ENCODE measurements around the gene MACROD1. TPM values are rescaled to one million over a fixed set of nuclear protein-coding genes. Genes with fewer than 3 reads are reported as not detected.
A peak's percentile ranks its signal among the peaks of the same experiment; 100 is the strongest.

The MACROD1 gene
- total RNA-seq, 1 experiment from 2014 or later = 30.9 TPM

DNA sequence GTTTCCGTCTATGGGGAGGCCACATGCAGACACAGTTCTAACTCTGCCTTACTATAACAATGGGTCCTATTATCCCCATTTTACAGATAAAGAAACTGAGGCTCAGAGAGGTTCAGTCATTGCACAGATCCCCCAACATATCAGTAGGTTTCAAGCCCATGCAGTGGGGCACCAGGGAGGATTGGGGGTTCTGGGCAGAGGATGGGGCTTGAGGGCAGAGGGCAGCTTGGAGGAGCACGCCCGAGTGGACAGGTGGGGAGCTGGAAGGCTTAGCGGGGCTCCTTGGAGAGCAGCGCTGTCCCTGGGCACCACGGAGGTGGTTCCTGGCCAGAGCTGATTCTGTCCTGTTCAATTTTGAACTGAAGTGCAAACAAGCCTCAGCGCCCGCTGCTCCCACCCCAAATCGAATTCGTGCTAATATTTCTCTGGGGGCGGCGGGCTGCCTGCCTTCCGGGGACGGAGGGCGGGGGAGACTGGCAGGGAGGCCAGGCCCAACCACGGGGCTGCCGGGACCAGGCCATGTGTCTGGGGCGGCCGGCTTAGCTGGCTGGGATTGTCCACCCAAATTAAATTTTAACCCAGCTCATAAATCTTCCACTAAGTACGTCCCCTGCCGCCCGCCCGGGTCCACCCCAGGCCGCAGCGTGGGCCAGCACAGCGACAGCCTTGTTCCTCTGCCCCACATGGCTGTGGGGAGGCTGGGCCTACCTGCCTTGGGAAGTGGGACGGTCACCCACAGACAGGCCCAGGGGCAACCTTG lies 80.8 kb downstream of the MACROD1 start:
- no peaks in the 10 kb centered on the region for H3K36me3 ChIP-seq (replicated peaks; ENCODE audit: control insufficient read depth, insufficient read depth, low read length)
- H3K27me3 ChIP-seq (ENCODE audit: control insufficient read depth, insufficient read depth, low read length) = no peaks in the 10 kb centered on the region; the same call in 1 of the 2 replicates
- H3K4me3 ChIP-seq (ENCODE audit: insufficient read depth, low read depth, low read length) = no peak overlapping the region
- DNase-seq = peak; percentile 60

DNA sequence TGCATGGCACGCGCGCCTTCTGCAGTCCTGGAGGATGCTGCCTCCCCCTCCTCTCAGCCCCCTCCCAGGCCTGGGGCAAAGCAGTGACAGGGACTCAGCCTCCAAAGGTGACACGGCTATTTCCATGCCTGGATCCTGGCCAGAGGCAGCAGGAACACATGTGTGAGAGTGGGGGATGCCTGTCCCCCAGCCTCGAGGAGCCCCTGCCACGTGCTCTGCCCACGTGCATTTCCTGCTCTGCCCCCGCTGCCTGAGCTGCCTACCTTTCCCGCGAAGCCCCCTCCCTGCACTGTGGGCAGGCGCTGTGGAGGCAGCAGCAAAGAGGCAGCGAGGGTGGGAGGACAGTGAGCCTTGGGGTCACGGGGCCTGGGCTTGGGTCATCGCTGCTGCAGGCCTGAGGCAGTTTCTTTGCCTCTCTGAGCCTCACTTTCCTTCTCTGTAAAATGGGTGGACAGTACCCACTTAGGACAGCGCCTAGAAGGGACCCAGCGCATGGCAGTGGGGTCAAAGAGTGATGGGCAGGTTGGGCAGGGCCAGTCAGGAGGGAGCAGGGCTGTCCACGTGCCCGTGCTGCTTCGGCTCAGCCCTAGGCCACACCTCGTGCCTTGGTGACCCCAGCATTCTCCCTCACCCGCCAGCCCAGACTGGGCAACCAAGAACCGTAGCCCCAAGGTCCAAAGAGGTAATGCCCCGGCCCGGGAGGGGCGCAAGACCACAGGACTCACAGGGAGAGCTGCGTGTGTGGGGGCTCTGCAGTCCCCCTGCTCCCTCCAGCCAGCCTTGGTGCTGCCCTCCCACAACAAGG lies 81.6 kb downstream of the MACROD1 start:
- Histone ChIP-seq H3K27me3 (ENCODE audit: control insufficient read depth, insufficient read depth, low read length) (peaks cover 3% of the 10 kb centered on the region; the same call in 1 of the 2 replicates), H3K36me3 (replicated peaks; ENCODE audit: control insufficient read depth, insufficient read depth, low read length) (no peaks in the 10 kb centered on the region), H3K4me3 (ENCODE audit: insufficient read depth, low read depth, low read length) (no peak overlapping the region)
- no peak for DNase-seq

DNA sequence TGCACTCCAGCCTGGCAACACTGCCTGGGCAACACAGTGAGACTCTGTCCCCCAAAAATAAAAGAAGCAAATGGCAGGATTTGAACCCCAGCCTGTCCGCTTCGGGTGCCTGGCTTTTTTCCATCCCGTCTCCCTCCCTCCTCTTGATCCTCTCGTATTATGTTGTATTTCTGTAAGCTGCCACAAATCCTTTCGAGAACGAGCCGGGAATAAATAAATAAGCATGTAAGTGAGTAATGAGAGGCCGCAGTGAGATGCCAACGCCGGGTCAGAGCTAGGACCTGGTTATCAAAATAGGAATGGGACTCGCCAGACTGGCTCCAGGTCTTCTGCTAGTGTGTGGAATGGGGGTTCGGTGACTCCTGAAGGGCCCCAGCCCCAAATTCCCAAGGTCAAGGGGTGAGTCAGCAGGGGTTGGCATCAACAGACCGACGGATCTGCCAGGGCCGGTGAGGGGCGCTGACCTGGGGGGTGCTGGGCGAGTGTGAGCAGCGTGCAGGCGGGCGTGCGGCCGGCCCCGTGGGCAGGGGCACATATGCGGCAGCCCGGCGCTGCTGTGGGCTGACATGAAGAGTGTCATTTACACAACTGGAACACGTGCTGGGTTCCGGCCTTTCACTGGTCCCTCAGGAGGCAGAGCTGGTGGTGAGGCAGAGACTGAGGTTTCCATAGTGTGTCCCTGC lies 82.4 kb downstream of the MACROD1 start:
- H3K4me3 ChIP-seq (ENCODE audit: insufficient read depth, low read depth, low read length) = no peak overlapping the region
- no peak for DNase-seq
- H3K27me3 ChIP-seq (ENCODE audit: control insufficient read depth, insufficient read depth, low read length) = peaks cover 3% of the 10 kb centered on the region; the same call in 1 of the 2 replicates
- H3K36me3 ChIP-seq (replicated peaks; ENCODE audit: control insufficient read depth, insufficient read depth, low read length) = no peaks in the 10 kb centered on the region

DNA sequence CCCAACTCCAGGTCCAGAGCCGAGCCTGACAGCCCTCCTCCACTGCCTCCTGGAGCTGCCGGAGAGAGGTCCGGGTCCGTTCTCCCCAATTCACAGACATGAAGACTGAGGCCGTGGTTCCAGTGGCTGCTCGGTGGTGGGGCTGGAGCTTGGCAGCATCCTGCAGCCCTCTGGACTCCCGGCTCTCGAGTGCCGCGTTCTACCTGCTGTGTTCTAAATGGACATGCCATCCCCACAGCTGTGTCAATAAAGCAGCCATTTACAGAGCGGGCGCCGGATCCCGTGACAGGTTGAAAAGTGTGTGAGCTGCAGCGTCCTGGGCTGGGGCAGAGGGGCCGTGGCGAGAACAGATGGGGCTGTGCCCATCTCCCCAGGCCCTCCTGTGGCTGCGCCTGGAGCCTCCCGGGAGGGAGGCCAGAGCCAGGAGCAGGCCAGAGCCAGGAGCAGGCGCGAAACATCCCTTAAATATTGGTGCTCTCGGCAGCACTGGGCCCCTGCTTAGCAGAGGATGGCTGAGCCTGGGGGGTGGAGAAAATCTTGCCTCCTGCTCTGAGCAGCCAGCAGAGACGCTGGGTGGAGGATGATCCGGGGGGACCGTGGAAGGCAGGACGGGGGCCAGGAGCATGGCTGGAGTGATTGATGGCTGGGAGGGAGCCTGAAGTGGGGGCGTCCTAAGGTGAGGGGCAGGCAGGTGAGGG lies 84.0 kb downstream of the MACROD1 start:
- Histone ChIP-seq H3K27me3 (ENCODE audit: control insufficient read depth, insufficient read depth, low read length) (peaks cover 3% of the 10 kb centered on the region; the same call in 1 of the 2 replicates), H3K4me3 (ENCODE audit: insufficient read depth, low read depth, low read length) (no peak overlapping the region), H3K36me3 (replicated peaks; ENCODE audit: control insufficient read depth, insufficient read depth, low read length) (no peaks in the 10 kb centered on the region)
- DNase-seq = peak; percentile 71

DNA sequence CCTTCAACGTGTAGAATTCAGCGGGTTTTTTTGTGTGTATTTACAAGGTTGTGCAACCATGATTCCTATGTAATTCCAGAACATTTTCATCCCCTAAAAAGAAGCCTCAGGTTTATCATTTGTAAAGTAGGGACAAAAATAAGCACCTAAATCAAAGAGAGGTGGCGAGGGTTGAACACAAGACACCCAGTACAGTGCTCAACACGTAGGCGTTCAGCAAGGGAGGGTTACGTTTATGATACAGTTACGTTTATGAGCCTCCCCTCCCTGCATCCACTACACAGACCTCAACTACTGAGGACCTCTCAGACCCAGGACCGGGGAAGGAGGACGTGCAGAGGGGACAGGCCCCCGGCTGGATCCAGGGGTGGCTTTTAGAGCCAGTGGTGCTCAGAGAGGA lies 85.5 kb downstream of the MACROD1 start:
- H3K4me3 ChIP-seq (ENCODE audit: insufficient read depth, low read depth, low read length) = no peak overlapping the region
- no peaks in the 10 kb centered on the region for H3K36me3 ChIP-seq (replicated peaks; ENCODE audit: control insufficient read depth, insufficient read depth, low read length)
- H3K27me3 ChIP-seq (ENCODE audit: control insufficient read depth, insufficient read depth, low read length) = peaks cover 7% of the 10 kb centered on the region
- no peak for DNase-seq

DNA sequence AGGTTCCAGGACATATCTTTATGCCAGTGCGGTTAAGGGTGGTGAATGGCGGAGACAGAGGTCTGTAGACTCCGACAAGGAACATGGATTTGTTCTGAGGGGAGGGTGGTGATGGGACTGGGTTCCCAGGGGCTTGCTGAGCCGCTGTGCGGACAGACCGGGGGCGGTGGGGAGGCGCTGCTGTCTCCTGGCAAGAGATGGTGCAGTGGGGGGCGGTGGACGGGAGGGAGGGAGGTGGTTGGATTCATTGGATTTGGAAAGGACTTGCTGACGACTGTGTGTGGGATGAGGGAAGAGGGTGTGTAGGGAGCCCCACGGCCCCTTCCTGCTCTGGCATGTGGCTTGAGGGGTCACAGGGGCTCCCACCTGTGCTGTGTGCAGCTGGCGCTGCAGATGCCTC lies 87.0 kb downstream of the MACROD1 start:
- no peaks in the 10 kb centered on the region for H3K36me3 ChIP-seq (replicated peaks; ENCODE audit: control insufficient read depth, insufficient read depth, low read length)
- H3K27me3 ChIP-seq (ENCODE audit: control insufficient read depth, insufficient read depth, low read length) = peaks cover 7% of the 10 kb centered on the region
- no peak overlapping the region for H3K4me3 ChIP-seq (ENCODE audit: insufficient read depth, low read depth, low read length)
- DNase-seq = peak; percentile 61

DNA sequence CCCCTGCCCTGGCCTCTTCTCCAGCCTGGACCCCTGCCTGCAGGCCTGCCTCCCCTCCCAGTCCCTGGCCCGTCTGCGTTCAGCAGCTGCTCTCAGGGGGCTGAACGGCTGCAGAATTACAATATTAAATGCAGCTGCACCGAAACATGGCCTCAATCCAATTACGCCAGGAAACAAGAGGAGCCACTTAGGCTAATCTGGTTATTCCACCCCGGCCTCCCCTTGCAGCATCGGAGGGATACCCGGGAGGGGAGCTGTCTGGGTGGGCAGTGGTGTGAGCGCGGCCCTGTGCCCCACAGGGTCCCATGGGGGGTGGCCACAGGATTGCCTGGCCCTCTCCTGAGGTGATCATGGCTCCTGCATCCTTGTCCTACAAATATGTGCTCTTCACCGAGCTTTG lies 87.6 kb downstream of the MACROD1 start:
- Histone ChIP-seq H3K27me3 (ENCODE audit: control insufficient read depth, insufficient read depth, low read length) (peaks cover 7% of the 10 kb centered on the region), H3K4me3 (ENCODE audit: insufficient read depth, low read depth, low read length) (no peak overlapping the region), H3K36me3 (replicated peaks; ENCODE audit: control insufficient read depth, insufficient read depth, low read length) (no peaks in the 10 kb centered on the region)
- peak; percentile 57 for DNase-seq

DNA sequence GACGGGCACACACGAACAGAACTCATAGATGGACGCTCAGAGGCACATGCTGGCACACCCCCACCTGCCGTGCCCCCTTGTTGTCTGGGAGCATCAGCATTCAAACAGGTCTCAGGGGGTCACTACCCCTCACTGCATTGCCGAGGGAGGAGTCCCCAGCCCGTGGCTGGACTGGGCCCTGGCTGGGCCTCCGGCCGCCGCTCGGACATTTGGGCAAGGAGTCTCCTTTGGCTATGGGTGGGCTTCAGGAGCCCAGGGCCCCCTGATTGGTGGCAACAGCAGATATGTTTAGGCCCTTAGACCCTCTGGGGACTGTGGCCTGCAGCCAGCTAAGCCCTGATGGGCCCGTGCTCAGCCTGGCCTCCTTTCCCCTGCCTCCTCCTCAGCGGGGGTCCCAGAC lies 88.3 kb downstream of the MACROD1 start:
- H3K4me3 ChIP-seq (ENCODE audit: insufficient read depth, low read depth, low read length) = no peak overlapping the region
- DNase-seq = peak; percentile 57
- H3K36me3 ChIP-seq (replicated peaks; ENCODE audit: control insufficient read depth, insufficient read depth, low read length) = no peaks in the 10 kb centered on the region
- peaks cover 7% of the 10 kb centered on the region for H3K27me3 ChIP-seq (ENCODE audit: control insufficient read depth, insufficient read depth, low read length)

DNA sequence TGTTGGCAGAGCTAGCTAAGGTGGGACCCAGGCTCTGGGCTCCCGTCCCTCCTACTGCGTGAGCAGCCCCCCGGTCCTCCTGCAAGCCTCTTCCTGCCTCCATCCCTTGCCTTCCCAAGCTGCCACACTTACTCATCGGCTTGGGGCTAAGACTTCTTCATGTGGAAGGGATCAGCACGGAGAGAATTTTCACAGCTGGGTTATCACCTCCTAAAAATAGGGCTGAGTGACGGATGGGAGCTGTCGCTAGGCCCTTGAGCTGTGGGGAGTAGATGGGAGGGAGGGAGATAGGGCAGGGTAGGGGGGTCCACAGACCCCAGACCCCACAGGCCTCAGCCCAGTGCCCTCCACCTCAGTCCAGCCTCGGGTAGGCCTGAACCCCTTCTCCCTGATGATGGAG lies 89.2 kb downstream of the MACROD1 start:
- H3K4me3 ChIP-seq (ENCODE audit: insufficient read depth, low read depth, low read length) = no peak overlapping the region
- peaks cover 7% of the 10 kb centered on the region for H3K27me3 ChIP-seq (ENCODE audit: control insufficient read depth, insufficient read depth, low read length)
- DNase-seq = no peak
- H3K36me3 ChIP-seq (replicated peaks; ENCODE audit: control insufficient read depth, insufficient read depth, low read length) = no peaks in the 10 kb centered on the region

DNA sequence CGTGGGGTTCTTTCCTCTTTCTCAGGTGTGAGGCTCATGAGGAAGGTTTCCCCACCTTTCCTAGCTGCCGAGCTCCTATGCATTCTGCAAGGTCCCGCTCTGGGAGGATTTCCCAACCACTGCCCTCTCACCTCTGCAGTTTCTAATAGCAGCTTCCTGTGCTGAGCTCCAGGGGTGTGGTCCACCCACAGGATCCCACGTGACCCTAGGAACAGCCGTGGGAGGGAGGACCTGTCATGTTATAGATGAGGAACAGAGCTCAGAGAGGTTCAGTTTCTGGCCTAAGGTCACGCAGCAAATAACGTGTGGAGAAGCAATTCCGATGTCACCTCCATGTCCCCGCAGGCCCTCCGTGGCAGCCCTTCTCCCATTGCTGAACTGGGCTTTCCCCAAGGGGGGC lies 91.7 kb downstream of the MACROD1 start:
- no peak for DNase-seq
- no peaks in the 10 kb centered on the region for H3K36me3 ChIP-seq (replicated peaks; ENCODE audit: control insufficient read depth, insufficient read depth, low read length)
- H3K4me3 ChIP-seq (ENCODE audit: insufficient read depth, low read depth, low read length) = no peak overlapping the region
- peaks cover 4% of the 10 kb centered on the region; the same call in 1 of the 2 replicates for H3K27me3 ChIP-seq (ENCODE audit: control insufficient read depth, insufficient read depth, low read length)

DNA sequence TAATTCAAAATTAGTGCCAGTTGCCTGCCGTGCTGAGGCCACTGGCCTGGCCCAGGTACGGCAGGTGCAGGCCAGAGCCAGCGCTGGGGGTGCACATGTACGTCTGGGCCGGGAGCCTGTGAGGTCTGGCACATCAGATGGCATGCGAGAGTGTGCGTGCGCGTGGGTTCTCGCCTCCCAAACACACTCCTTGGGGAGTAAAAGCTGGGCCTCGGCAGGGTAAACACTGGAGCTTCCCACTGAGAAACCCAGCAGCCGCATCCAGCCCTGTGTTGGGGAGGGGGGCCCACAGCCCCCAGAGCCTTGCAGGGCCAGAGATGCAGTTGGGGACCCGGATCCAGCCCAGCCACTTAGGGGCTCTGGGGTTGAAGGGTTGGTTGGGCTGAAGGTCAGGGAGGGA lies 92.4 kb downstream of the MACROD1 start:
- Histone ChIP-seq H3K27me3 (ENCODE audit: control insufficient read depth, insufficient read depth, low read length) (peaks cover 4% of the 10 kb centered on the region; the same call in 1 of the 2 replicates), H3K36me3 (replicated peaks; ENCODE audit: control insufficient read depth, insufficient read depth, low read length) (no peaks in the 10 kb centered on the region), H3K4me3 (ENCODE audit: insufficient read depth, low read depth, low read length) (no peak overlapping the region)
- DNase-seq = no peak

DNA sequence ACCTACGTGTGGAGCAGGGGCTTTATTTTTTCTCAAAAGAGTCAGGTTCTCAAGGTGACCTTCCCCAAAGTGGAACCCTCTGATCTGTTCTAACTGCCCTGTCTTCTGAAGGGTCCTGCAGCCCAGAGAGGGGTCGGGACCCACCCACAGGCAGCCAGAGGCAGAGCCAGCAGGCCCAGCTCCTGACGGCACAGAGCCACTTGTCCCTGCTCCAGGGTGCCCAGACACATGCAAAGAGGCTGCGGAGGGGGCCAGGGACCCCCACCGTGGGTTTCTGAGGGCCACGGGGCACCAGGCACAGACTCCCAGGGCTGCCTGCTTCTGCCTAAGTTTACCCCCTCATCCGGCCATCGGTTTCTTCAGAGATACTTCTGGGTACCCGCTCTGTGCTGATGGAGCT lies 93.0 kb downstream of the MACROD1 start:
- no peak overlapping the region for H3K4me3 ChIP-seq (ENCODE audit: insufficient read depth, low read depth, low read length)
- peaks cover 4% of the 10 kb centered on the region; the same call in 1 of the 2 replicates for H3K27me3 ChIP-seq (ENCODE audit: control insufficient read depth, insufficient read depth, low read length)
- no peak for DNase-seq
- no peaks in the 10 kb centered on the region for H3K36me3 ChIP-seq (replicated peaks; ENCODE audit: control insufficient read depth, insufficient read depth, low read length)

DNA sequence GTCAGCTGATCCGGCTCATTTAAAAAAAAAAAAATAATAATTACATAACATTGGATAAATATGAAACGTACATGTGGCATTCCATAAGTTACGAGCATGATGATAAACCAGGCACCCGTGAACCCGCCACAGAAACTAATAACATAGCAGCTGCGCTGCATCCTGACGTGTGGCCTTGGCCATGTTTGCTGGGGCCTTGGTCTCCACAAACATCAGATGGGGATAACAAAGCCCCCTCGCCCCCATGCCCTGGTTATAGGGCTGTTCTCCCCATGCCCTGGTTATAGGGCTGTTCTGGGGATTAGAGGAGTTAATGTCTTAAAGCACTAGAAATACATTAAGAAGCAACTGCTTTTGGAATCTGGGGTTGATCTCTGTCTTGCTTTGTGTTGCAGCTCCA lies 93.5 kb downstream of the MACROD1 start:
- H3K36me3 ChIP-seq (replicated peaks; ENCODE audit: control insufficient read depth, insufficient read depth, low read length) = no peaks in the 10 kb centered on the region
- H3K4me3 ChIP-seq (ENCODE audit: insufficient read depth, low read depth, low read length) = no peak overlapping the region
- no peak for DNase-seq
- H3K27me3 ChIP-seq (ENCODE audit: control insufficient read depth, insufficient read depth, low read length) = peaks cover 4% of the 10 kb centered on the region; the same call in 1 of the 2 replicates

DNA sequence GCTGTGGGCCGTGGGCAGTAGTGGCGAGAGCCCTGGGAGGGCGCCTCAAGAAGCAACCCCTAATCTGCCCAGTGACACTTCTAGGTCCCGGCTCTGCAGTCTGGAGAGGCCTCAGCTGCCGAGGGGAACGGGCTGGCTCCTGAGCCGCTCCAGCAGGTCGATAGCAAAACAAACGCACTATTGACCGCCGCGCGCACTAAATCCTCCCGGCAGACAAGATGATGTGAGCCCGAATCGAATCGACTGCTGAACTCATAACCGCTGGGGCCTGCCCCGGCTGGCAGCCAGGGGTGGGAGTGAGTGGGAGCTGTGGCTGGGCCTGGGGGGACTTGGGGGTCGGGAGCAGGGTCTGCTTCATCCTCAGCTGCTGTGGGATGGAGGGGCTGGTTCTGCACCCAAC lies 94.1 kb downstream of the MACROD1 start:
- Histone ChIP-seq H3K4me3 (ENCODE audit: insufficient read depth, low read depth, low read length) (no peak overlapping the region), H3K27me3 (ENCODE audit: control insufficient read depth, insufficient read depth, low read length) (peaks cover 4% of the 10 kb centered on the region; the same call in 1 of the 2 replicates), H3K36me3 (replicated peaks; ENCODE audit: control insufficient read depth, insufficient read depth, low read length) (no peaks in the 10 kb centered on the region)
- no peak for DNase-seq
